ENCODE measurements around the gene PROSER1. TPM values are rescaled to one million over a fixed set of nuclear protein-coding genes. Genes with fewer than 3 reads are reported as not detected.

The PROSER1 gene
- total and polyA plus RNA-seq, 2 of the 4 experiments (the other 2 are of a cell fraction): 2.0 to 13.4 TPM

GRCh38 chr13:39058040-39058439 lies 20.2 kb upstream of the PROSER1 start:
- no peak for TF ChIP-seq POLR2A (IDR thresholded peaks at IDR 0.05; ENCODE audit: low read depth, low read length)
- H3K27me3 ChIP-seq (ENCODE audit: control insufficient read depth, insufficient read depth, low read length): no peaks in the 10 kb centered on the region
- H3K23ac ChIP-seq (ENCODE audit: low read depth, low read length): no peak overlapping the region
- no peak overlapping the region for H3K18ac ChIP-seq (ENCODE audit: low read depth, low read length)
- no peak overlapping the region for H4K5ac ChIP-seq (ENCODE audit: low read depth, low read length)
- no peak overlapping the region for H4K91ac ChIP-seq (ENCODE audit: insufficient read depth, low read depth, low read length)
- DNase-seq (no peak), ATAC-seq (ENCODE audit: low read depth) (no peak)
- H3K9me1 ChIP-seq (ENCODE audit: insufficient read depth, low read length): no peaks in the 10 kb centered on the region
- H3K79me1 ChIP-seq (ENCODE audit: low read depth in 1 of 2, low read length in 2 of 2): no peaks in the 10 kb centered on the region
- ChIA-PET CTCF (interaction anchor here (0.7 kb wide), 1 partner anchor 433 kb away, joined by 7 read pairs; no protein-coding TSS in a partner anchor), POLR2A (ENCODE audit: unreplicated experiment) (no interaction called here)
- H3K27ac ChIP-seq (ENCODE audit: insufficient read depth, low read length): no peak overlapping the region
- intact Hi-C loops (cut with micrococcal nuclease): no loop called here
- dilution Hi-C loops (cut with HindIII; ENCODE audit: low sequenced_read_pairs, unreplicated experiment): no loop called here
- H3K9ac ChIP-seq (ENCODE audit: low read depth, low read length): no peak overlapping the region
- H3K36me3 ChIP-seq (ENCODE audit: control insufficient read depth, insufficient read depth, low read length): no peaks in the 10 kb centered on the region
- no peak overlapping the region for H2BK120ac ChIP-seq (ENCODE audit: low read depth, low read length)
- H2AFZ ChIP-seq (replicated peaks; ENCODE audit: low read length, poor library complexity): no peak overlapping the region
- H4K8ac ChIP-seq (ENCODE audit: low read depth in 2 of 2, low read length in 2 of 2): no peak overlapping the region
- BruUV-seq (replicated peaks): no TSS peak
- no peaks in the 10 kb centered on the region for H4K20me1 ChIP-seq (ENCODE audit: insufficient read depth, low read length)
- no peak overlapping the region for H3K14ac ChIP-seq (replicated peaks; ENCODE audit: low read depth, low read length)
- no peak overlapping the region for H3K56ac ChIP-seq (ENCODE audit: extremely low read depth, insufficient read depth, low read length)
- no peak overlapping the region for H2AK5ac ChIP-seq (ENCODE audit: low read depth, low read length)
- no peak overlapping the region for H2AK9ac ChIP-seq (replicated peaks; ENCODE audit: low read depth, low read length, poor library complexity)
- no peaks in the 10 kb centered on the region for H3K9me3 ChIP-seq (ENCODE audit: control insufficient read depth, insufficient read depth, low read length)
- no peak overlapping the region for H3K4ac ChIP-seq (ENCODE audit: low read depth, low read length)
- H2BK5ac ChIP-seq (ENCODE audit: low read depth, low read length, poor library complexity, severe bottlenecking): no peak overlapping the region
- H3K4me3 ChIP-seq (ENCODE audit: insufficient read depth, low read depth, low read length): no peak overlapping the region
- H3K4me1 ChIP-seq (ENCODE audit: control insufficient read depth, insufficient read depth, low read length): no peaks in the 10 kb centered on the region
- no peak overlapping the region for H3K4me2 ChIP-seq (ENCODE audit: low read depth, low read length)
- in situ Hi-C loops (cut with MboI; ENCODE audit: low sequenced_read_pairs): no loop called here
- H2BK20ac ChIP-seq (ENCODE audit: low read depth, low read length): no peak overlapping the region
- no peak overlapping the region for H2BK15ac ChIP-seq (ENCODE audit: low read depth, low read length)
